GM10266 (cell line): ENCODE data around the gene SLC18A2.
"Not testable (repeated sequence)": the region's sequence is repeated elsewhere in the genome, so short reads cannot be mapped to it uniquely, and the experiment has no call there.

Experiments used
- DNase-seq: peaks from one replicate; pipeline ENCODE4 v3.0.0; 2012; ENCODE audit errors: extremely low spot score
- CTCF ChIP-seq: IDR thresholded peaks from 2 replicates; pipeline ENCODE4 v1.5.1; 2012; ENCODE audit warnings: mild to moderate bottlenecking, low read depth; ENCODE audit not compliant: control insufficient read depth, insufficient read depth; ENCODE audit errors: missing control alignments

SLC18A2 gene

DNA sequence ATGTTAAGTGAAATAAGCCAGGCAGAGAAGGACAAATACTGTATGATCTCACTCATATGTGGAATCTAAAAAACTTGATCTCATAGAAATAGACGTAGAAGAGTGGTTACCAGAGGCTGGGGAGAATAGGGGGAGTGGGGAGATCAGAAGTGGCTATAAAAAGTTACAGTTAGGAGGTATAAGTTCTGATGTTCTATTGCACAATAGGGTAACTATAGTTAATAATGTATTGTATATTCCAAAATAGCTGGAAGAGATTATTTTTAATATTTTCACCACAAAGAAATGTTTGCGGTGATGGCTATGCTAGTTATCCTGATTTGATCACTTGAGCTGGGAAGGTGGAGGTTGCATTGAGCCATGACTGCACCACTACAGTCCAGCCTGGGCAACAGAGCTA lies 53.8 kb downstream of the SLC18A2 start:
- TF ChIP-seq CTCF = no peak
- no peak for DNase-seq

DNA sequence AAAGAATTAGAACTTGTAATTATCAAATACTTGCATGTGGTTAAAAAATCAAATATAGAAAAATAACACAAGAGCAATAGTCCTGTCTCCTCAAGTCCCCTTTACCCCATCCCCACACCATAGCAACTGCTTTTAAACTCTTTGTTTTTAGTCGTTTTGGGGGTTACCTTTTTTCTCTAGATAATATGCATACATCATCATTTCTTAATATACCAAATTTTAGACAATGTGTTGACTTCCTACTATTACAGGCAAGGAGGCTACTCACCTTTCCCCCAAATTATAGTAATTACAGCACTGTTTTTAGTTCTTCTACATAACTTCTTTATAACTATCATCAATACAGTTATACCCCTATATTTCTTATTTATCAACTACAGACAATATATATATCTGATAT lies 57.3 kb downstream of the SLC18A2 start:
- DNase-seq = no peak
- no peak for TF ChIP-seq CTCF

DNA sequence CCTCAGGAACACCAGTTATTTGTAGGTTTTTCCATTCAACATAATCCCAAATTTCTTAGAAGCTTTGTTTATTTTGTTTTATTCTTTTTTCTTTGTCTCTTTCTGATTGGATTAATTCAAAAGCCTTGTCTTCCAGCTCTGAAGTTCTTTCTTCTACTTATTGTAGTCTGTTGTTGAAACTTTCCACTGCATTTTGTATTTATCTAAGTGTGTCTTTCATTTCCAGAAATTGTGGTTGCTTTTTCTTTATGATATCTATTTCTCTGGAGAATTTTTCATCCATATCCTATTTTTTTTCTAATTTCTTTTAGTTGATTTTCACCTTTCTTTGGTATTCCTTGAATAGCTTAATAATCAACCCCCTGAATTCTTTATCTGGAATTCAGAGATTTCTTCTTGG lies 58.5 kb downstream of the SLC18A2 start:
- TF ChIP-seq CTCF = no peak
- DNase-seq = no peak

- no peak for TF ChIP-seq CTCF
- no peak for DNase-seq
These were observed 59.8 kb downstream of the SLC18A2 start for GRCh38 chr10:117300671-117301070.

GRCh38 chr10:117303451-117303850 lies 62.5 kb downstream of the SLC18A2 start:
- DNase-seq = not testable (repeated sequence)

- no peak for TF ChIP-seq CTCF
- no peak for DNase-seq
These were observed 65.8 kb downstream of the SLC18A2 start for GRCh38 chr10:117306674-117307073.

- TF ChIP-seq CTCF = no peak
- no peak for DNase-seq
These were observed 70.3 kb downstream of the SLC18A2 start for GRCh38 chr10:117311261-117311660.

DNA sequence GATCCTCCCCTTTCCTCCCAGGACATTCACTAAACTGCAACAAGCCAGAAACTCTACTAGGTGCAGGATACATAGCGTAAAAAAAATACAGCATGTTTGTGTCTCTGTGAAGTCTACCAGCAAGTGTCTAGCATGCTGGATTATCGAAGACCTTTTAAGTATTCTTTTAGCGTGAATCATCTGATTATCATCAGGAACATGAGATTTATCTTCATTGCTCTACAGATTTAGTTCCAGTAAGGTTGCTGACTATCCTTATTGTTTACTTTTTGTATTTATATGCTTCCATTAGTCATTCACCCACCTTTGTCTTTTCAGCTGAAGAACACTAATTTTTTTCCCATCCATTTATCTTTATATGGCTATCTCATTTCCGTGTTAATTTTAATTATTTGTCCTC lies 71.5 kb downstream of the SLC18A2 start:
- DNase-seq = no peak
- no peak for TF ChIP-seq CTCF
